SK-N-SH (cell line): Measurements from ENCODE around the gene MAOB. TPM values are rescaled to one million over a fixed set of nuclear protein-coding genes. Genes with fewer than 3 reads are reported as not detected.

Experiments used
- CTCF ChIA-PET: fragments of 300-600, 350-600 bp; formaldehyde crosslinking; extraction: SDS; loops from one replicate; lab custom pipeline; 2021; lab: Yijun Ruan, JAX
- POLR2A ChIA-PET: fragments of 350-600 bp; sonication (Branson Sonifier 250); formaldehyde crosslinking; extraction: SDS; loops from one replicate; lab custom pipeline; 2020; ENCODE audit warnings: antibody characterized with exemption, inconsistent platforms; lab: Yijun Ruan, JAX
- DNase-seq: peaks from one replicate; pipeline ENCODE4 v3.0.0; 2012
- H2AFZ ChIP-seq: fragments of 200-600 bp; sonication (generic); 2 replicates; pipeline ENCODE4 v1.8.1; 2016; ENCODE audit warnings: antibody characterized with exemption, mild to moderate bottlenecking, low read depth
- H3F3A ChIP-seq: fragments of 200-600 bp; sonication (generic); replicated peaks from 2 replicates; pipeline ENCODE3; 2016; ENCODE audit warnings: antibody characterized with exemption, mild to moderate bottlenecking; ENCODE audit not compliant: insufficient read depth
- H3K27ac ChIP-seq, 2 experiments: fragments of 200-500 bp in 1 of 2; fragments of 200-600 bp in 1 of 2; sonication (Bioruptor generic) in 1 of 2; sonication (generic), shearing (Covaris generic) in 1 of 2; 2 replicates each; pipeline versions ENCODE4 v1.5.1 to v1.6.1; 2014 to 2016; ENCODE audit warnings: low read depth in 2 of 2, inconsistent platforms in 1 of 2, low read length in 1 of 2, mild to moderate bottlenecking in 1 of 2, mixed read lengths in 1 of 2
- H3K27me3 ChIP-seq: fragments of 200-600 bp; sonication (generic), shearing (Covaris generic); 2 replicates; pipeline ENCODE4 v1.6.1; 2016; ENCODE audit warnings: mixed run types; ENCODE audit not compliant: insufficient read depth
- H3K36me3 ChIP-seq, 2 experiments: fragments of 200-500 bp in 1 of 2; fragments of 200-600 bp in 1 of 2; sonication (Bioruptor generic) in 1 of 2; sonication (generic) in 1 of 2; replicated peaks in 1 of 2; 2 replicates each; pipeline versions ENCODE3 to v1.5.1; 2014 to 2016; ENCODE audit warnings: low read length in 1 of 2, mild to moderate bottlenecking in 1 of 2; ENCODE audit not compliant: insufficient read depth in 2 of 2, control insufficient read depth in 1 of 2
- H3K4me1 ChIP-seq, 2 experiments: fragments of 200-500 bp in 1 of 2; fragments of 200-600 bp in 1 of 2; sonication (Bioruptor generic) in 1 of 2; sonication (generic), shearing (Covaris generic) in 1 of 2; 2 replicates each; pipeline versions ENCODE4 v1.5.1 to v1.6.1; 2014 to 2016; ENCODE audit warnings: low read depth in 1 of 2, low read length in 1 of 2, mixed run types in 1 of 2; ENCODE audit not compliant: insufficient read depth in 2 of 2, control insufficient read depth in 1 of 2
- H3K4me2 ChIP-seq: fragments of 200-600 bp; sonication (generic), shearing (Covaris generic); 2 replicates; pipeline ENCODE4 v1.6.1; 2017; ENCODE audit warnings: mixed run types
- H3K4me3 ChIP-seq, 2 experiments: fragments of 200-500 bp in 1 of 2; fragments of 200-600 bp in 1 of 2; sonication (Bioruptor generic) in 1 of 2; sonication (generic), shearing (Covaris generic) in 1 of 2; 2 replicates each; pipeline versions ENCODE4 v1.5.1 to v1.8.1; 2014 to 2016; ENCODE audit warnings: low read depth in 2 of 2, inconsistent platforms in 1 of 2, low read length in 1 of 2, mild to moderate bottlenecking in 1 of 2, mixed read lengths in 1 of 2, moderate library complexity in 1 of 2
- H3K79me2 ChIP-seq: fragments of 200-600 bp; sonication (generic); 2 replicates; pipeline ENCODE4 v1.8.1; 2017; ENCODE audit warnings: mild to moderate bottlenecking; ENCODE audit not compliant: insufficient read depth
- H3K9ac ChIP-seq: fragments of 200-600 bp; sonication (generic); 2 replicates; pipeline ENCODE4 v1.6.1; 2017; ENCODE audit warnings: mixed run types
- H3K9me2 ChIP-seq: fragments of 200-600 bp; sonication (generic); 2 replicates; pipeline ENCODE4 v1.6.1; 2017; ENCODE audit warnings: mixed run types
- H3K9me3 ChIP-seq: fragments of 200-600 bp; sonication (generic); 2 replicates; pipeline ENCODE4 v1.6.1; 2017; ENCODE audit warnings: mixed run types, mild to moderate bottlenecking, moderate library complexity
- H4K20me1 ChIP-seq: fragments of 200-600 bp; sonication (generic); 2 replicates; pipeline ENCODE4 v1.6.1; 2017; ENCODE audit warnings: mild to moderate bottlenecking, mixed run types; ENCODE audit not compliant: insufficient read depth
- CHD2 ChIP-seq: fragments of 150-350 bp; IDR thresholded peaks from 2 replicates; pipeline ENCODE4 v1.6.1; 2018; ENCODE audit warnings: low read length; ENCODE audit not compliant: partially characterized antibody
- CTCF ChIP-seq: fragments of 200-600 bp; sonication (generic); IDR thresholded peaks from 2 replicates; pipeline ENCODE4 v1.6.1; 2017; ENCODE audit warnings: antibody characterized with exemption, mild to moderate bottlenecking, moderate library complexity
- EP300 ChIP-seq, 2 experiments: IDR thresholded peaks; 2 replicates each; pipeline versions ENCODE4 v1.4.0 to v1.6.1; 2012; ENCODE audit warnings: borderline replicate concordance in 1 of 2, low read depth in 1 of 2, low read length in 1 of 2
- EZH2phosphoT487 ChIP-seq: fragments of 200-600 bp; sonication (generic); IDR thresholded peaks from 2 replicates; pipeline ENCODE4 v1.6.1; 2017; ENCODE audit warnings: low read depth, mixed run types, mild to moderate bottlenecking, antibody characterized with exemption, moderate library complexity, borderline replicate concordance
- FOSL2 ChIP-seq: IDR thresholded peaks from 2 replicates; pipeline ENCODE4 v1.4.0; 2012; ENCODE audit warnings: low read depth, mild to moderate bottlenecking, moderate library complexity, borderline replicate concordance
- GABPA ChIP-seq: IDR thresholded peaks from 2 replicates; pipeline ENCODE4 v1.4.0; 2012; ENCODE audit warnings: low read depth, mild to moderate bottlenecking
- NFIC ChIP-seq: IDR thresholded peaks from 2 replicates; pipeline ENCODE4 v1.4.0; 2012; ENCODE audit warnings: borderline replicate concordance
- PBX3 ChIP-seq: IDR thresholded peaks from 2 replicates; pipeline ENCODE4; 2012
- POLR2AphosphoS5 ChIP-seq: IDR thresholded peaks from 2 replicates; pipeline ENCODE4 v1.6.1; 2012; ENCODE audit warnings: low read depth, low read length
- RCOR1 ChIP-seq: fragments of 150-350 bp; IDR thresholded peaks from 2 replicates; pipeline ENCODE4 v1.6.1; 2017; ENCODE audit warnings: antibody characterized with exemption, low read length
- RFX5 ChIP-seq: IDR thresholded peaks from 2 replicates; pipeline ENCODE4 v1.6.1; 2012; ENCODE audit warnings: mild to moderate bottlenecking, improper control_type of control experiment, low read length
- RXRA ChIP-seq: IDR thresholded peaks from 2 replicates; pipeline ENCODE4 v1.4.0; 2012; ENCODE audit warnings: low read depth, mild to moderate bottlenecking, borderline replicate concordance
- SMC3 ChIP-seq: IDR thresholded peaks from 2 replicates; pipeline ENCODE4 v1.6.1; 2012; ENCODE audit warnings: low read depth, low read length, improper control_type of control experiment
- TCF12 ChIP-seq: IDR thresholded peaks from 2 replicates; pipeline ENCODE4 v1.4.0; 2012
- TEAD4 ChIP-seq: IDR thresholded peaks from 2 replicates; pipeline ENCODE4 v1.4.0; 2012; ENCODE audit warnings: mild to moderate bottlenecking, borderline replicate concordance; ENCODE audit not compliant: insufficient read depth
- USF2 ChIP-seq: fragments of 150-350 bp; IDR thresholded peaks from 2 replicates; pipeline ENCODE4 v1.6.1; 2017; ENCODE audit warnings: antibody characterized with exemption, low read length, low read depth, borderline replicate concordance
- YY1 ChIP-seq: IDR thresholded peaks from 2 replicates; pipeline ENCODE4 v1.4.0; 2012; ENCODE audit warnings: low read depth, mild to moderate bottlenecking
- WGBS: methylation state at CpG from one replicate; pipeline ENCODE4 v1.1.6; 2017; ENCODE audit warnings: low lambda C conversion rate; 5-methylcytosine and 5-hydroxymethylcytosine counted together
- polyA plus RNA-seq, 3 experiments: library from polyadenylated mRNA; depleted of rRNA; stranded (reverse); fragments of >200 nt; gene quantifications; 2 replicates each; pipeline ENCODE4 v1.2.3, GENCODE V29; 2012
- TF ChIP-seq, protein P1 (sequence below): IDR thresholded peaks from 2 replicates; pipeline ENCODE4 v1.4.0; 2012; ENCODE audit warnings: low read depth, borderline replicate concordance

Gene MAOB
- polyA plus RNA-seq, 1 of the 3 experiments (the other 2 are of a cell fraction) = 0.92 TPM

- Histone ChIP-seq H3K36me3 (no peaks in the 10 kb centered on the region), H3K27ac (no peak overlapping the region), H3F3A (no peaks in the 10 kb centered on the region), H3K9me2 (no peaks in the 10 kb centered on the region), H3K4me3 (no peak overlapping the region), H4K20me1 (no peaks in the 10 kb centered on the region), H3K9ac (no peak overlapping the region), H3K79me2 (no peaks in the 10 kb centered on the region), H2AFZ (no peak overlapping the region), H3K4me1 (no peaks in the 10 kb centered on the region), H3K27me3 (no peaks in the 10 kb centered on the region; the same call in 1 of the 2 replicates), H3K9me3 (no peaks in the 10 kb centered on the region), H3K4me2 (no peak overlapping the region)
- DNase-seq = no peak
- no peak for TF ChIP-seq CTCF
- no peak for TF ChIP-seq USF2
- TF ChIP-seq GABPA = no peak
- TF ChIP-seq NFIC = no peak
- TF ChIP-seq POLR2AphosphoS5 = no peak
- no peak for TF ChIP-seq RFX5
- TF ChIP-seq, protein P1, sequence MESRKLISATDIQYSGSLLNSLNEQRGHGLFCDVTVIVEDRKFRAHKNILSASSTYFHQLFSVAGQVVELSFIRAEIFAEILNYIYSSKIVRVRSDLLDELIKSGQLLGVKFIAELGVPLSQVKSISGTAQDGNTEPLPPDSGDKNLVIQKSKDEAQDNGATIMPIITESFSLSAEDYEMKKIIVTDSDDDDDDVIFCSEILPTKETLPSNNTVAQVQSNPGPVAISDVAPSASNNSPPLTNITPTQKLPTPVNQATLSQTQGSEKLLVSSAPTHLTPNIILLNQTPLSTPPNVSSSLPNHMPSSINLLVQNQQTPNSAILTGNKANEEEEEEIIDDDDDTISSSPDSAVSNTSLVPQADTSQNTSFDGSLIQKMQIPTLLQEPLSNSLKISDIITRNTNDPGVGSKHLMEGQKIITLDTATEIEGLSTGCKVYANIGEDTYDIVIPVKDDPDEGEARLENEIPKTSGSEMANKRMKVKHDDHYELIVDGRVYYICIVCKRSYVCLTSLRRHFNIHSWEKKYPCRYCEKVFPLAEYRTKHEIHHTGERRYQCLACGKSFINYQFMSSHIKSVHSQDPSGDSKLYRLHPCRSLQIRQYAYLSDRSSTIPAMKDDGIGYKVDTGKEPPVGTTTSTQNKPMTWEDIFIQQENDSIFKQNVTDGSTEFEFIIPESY = no peak
- no peak for TF ChIP-seq YY1
- TF ChIP-seq SMC3 = no peak
- no peak for TF ChIP-seq CHD2
- ChIA-PET CTCF (no interaction called here), POLR2A (no interaction called here)
- WGBS = 27% methylated on average over 5 of the region's 5 CpGs
These were observed 139.0 kb downstream of the MAOB start for GRCh38 chrX:43743100-43743822.

- ChIA-PET CTCF (no interaction called here), POLR2A (no interaction called here)
- no peaks in the 10 kb centered on the region for H3K36me3 ChIP-seq
- H2AFZ ChIP-seq = no peak overlapping the region
- H3F3A ChIP-seq = no peaks in the 10 kb centered on the region
- no peak overlapping the region for H3K27ac ChIP-seq
- H3K9me3 ChIP-seq = no peaks in the 10 kb centered on the region
- H3K79me2 ChIP-seq = no peaks in the 10 kb centered on the region
- H3K27me3 ChIP-seq = no peaks in the 10 kb centered on the region; the same call in 1 of the 2 replicates
- 21% methylated on average over 7 of the region's 7 CpGs for WGBS
- H3K9me2 ChIP-seq = no peaks in the 10 kb centered on the region
- H3K4me2 ChIP-seq = no peak overlapping the region
- H3K4me1 ChIP-seq = no peaks in the 10 kb centered on the region
- DNase-seq = no peak
- H3K4me3 ChIP-seq = no peak overlapping the region
- TF ChIP-seq EP300 (IDR thresholded peaks at IDR 0.05; ENCODE audit: borderline replicate concordance in 1 of 2, low read depth in 1 of 2, low read length in 1 of 2) (no peak), EZH2phosphoT487 (no peak), FOSL2 (no peak), RCOR1 (no peak), PBX3 (no peak), TEAD4 (no peak), TCF12 (no peak), RXRA (no peak), RFX5 (no peak)
- TF ChIP-seq, protein P1 = no peak
- H4K20me1 ChIP-seq = no peaks in the 10 kb centered on the region
- no peak overlapping the region for H3K9ac ChIP-seq
These were observed 140.2 kb downstream of the MAOB start for GRCh38 chrX:43741843-43742573.
